ENCODE results near the gene LMOD2.

The LMOD2 gene

DNA sequence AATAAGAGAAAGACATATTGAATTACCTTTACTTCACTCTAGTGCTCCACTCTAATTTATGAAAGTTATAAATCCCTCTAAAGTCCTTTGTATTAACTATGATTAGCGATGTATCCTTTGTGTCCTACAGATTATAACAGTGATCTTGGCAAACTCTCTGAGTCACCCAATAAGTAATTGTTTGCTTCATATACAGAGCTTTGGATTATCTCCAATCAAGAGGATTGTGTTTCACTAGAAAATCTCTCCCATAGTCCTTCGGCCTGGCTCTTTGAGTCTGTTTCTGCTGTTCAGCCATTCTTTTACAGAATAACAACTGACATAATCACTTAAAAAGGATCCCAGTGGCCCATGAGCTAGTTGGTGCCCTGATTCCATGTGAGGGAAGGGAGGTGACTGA, 9.5 kb downstream of the LMOD2 start:
- DNase-seq (ENCODE audit: low read depth in 2 of 2): no peak
- TF ChIP-seq, protein P1, sequence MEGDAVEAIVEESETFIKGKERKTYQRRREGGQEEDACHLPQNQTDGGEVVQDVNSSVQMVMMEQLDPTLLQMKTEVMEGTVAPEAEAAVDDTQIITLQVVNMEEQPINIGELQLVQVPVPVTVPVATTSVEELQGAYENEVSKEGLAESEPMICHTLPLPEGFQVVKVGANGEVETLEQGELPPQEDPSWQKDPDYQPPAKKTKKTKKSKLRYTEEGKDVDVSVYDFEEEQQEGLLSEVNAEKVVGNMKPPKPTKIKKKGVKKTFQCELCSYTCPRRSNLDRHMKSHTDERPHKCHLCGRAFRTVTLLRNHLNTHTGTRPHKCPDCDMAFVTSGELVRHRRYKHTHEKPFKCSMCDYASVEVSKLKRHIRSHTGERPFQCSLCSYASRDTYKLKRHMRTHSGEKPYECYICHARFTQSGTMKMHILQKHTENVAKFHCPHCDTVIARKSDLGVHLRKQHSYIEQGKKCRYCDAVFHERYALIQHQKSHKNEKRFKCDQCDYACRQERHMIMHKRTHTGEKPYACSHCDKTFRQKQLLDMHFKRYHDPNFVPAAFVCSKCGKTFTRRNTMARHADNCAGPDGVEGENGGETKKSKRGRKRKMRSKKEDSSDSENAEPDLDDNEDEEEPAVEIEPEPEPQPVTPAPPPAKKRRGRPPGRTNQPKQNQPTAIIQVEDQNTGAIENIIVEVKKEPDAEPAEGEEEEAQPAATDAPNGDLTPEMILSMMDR (IDR thresholded peaks at IDR 0.05; ENCODE audit: low read depth, low read length): no peak
- H3K4me3 ChIP-seq (replicated peaks in 1 of 2; ENCODE audit: low read depth in 2 of 2, low read length in 2 of 2): no peak overlapping the region

DNA sequence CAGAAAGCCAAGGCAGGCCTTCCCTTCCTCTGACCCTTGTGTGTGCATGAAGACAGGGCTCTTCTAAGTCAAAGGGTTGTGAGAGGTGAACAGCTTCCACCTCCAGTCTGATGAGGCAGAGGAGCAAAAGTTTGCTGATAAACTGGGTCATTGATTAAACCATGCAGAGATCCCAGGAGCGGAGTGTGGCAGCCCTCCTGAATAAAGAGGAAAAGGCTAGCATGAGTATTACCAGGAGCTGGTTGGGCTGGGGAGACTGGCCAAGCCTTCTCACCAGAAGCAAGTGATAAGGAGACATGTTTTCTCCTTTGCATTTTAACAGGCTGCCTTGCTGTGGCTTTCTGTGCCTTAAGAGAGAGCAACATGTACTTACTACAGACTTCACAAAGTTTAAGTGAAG, 10.2 kb downstream of the LMOD2 start:
- H3K4me3 ChIP-seq (replicated peaks in 1 of 2; ENCODE audit: low read depth in 2 of 2, low read length in 2 of 2): no peak overlapping the region
- peak in 1 of 2 donors; percentile 22 for DNase-seq (ENCODE audit: low read depth in 2 of 2)
- TF ChIP-seq, protein P1 (IDR thresholded peaks at IDR 0.05; ENCODE audit: low read depth, low read length): no peak

DNA sequence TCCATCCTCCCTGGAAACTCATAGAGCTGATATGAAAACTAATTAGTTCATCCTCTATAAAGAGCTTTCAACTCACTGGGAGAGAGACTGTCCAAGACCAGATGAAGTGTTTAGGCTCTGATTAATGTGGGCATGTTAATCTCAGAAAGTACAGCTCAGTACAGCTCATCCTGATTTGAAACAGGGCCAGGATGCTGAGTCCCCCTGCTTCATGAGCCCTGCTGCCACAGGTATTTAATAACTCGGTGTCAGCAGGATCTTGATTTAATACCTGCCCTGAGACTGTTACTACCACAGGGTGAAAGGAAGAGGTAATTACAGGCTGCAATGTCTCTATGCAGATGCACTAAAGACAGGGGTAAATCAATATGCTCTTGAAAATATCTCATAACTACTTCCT, 10.8 kb downstream of the LMOD2 start:
- DNase-seq (ENCODE audit: low read depth in 2 of 2): no peak
- no peak overlapping the region for H3K4me3 ChIP-seq (replicated peaks in 1 of 2; ENCODE audit: low read depth in 2 of 2, low read length in 2 of 2)
- TF ChIP-seq, protein P1 (IDR thresholded peaks at IDR 0.05; ENCODE audit: low read depth, low read length): no peak

DNA sequence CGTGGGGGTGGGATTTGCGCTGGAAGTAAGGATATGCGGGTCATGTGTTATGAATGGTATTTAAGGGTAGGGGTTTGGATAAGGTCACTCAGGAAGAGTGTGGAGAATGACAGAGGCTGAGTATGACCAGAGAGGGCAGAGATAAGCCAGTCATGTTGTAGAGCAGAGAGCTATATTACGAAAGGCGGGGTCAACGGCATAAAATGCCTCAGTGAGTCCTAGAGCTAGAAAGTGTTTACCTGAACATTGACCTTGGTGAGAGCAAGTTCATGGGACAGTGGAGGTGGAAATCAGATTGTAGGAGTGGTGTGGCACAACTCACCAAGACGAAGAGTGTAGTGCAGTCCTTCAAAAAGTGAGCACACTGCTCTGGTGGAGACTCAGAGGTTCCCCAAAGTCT, 13.8 kb downstream of the LMOD2 start:
- TF ChIP-seq, protein P1 (IDR thresholded peaks at IDR 0.05; ENCODE audit: low read depth, low read length): no peak
- no peak overlapping the region for H3K4me3 ChIP-seq (replicated peaks in 1 of 2; ENCODE audit: low read depth in 2 of 2, low read length in 2 of 2)
- no peak for DNase-seq (ENCODE audit: low read depth in 2 of 2)

- TF ChIP-seq, protein P1 (IDR thresholded peaks at IDR 0.05; ENCODE audit: low read depth, low read length): no peak
- DNase-seq (ENCODE audit: low read depth in 2 of 2): no peak
- H3K4me3 ChIP-seq (replicated peaks in 1 of 2; ENCODE audit: low read depth in 2 of 2, low read length in 2 of 2): no peak overlapping the region
Observed at GRCh38 chr7:123673137-123673732, 17.6 kb downstream of the LMOD2 start.

- no peak overlapping the region for H3K4me3 ChIP-seq (replicated peaks in 1 of 2; ENCODE audit: low read depth in 2 of 2, low read length in 2 of 2)
- no peak for DNase-seq (ENCODE audit: low read depth in 2 of 2)
- TF ChIP-seq, protein P1 (IDR thresholded peaks at IDR 0.05; ENCODE audit: low read depth, low read length): no peak
Observed at GRCh38 chr7:123673752-123674398, 18.2 kb downstream of the LMOD2 start.
